CD14-positive monocyte (primary cell): ENCODE data around the gene IWS1. TPM values are rescaled to one million over a fixed set of nuclear protein-coding genes. Genes with fewer than 3 reads are reported as not detected.
"Not testable (repeated sequence)": the region's sequence is repeated elsewhere in the genome, so short reads cannot be mapped to it uniquely, and the experiment has no call there.

ENCODE experiments used
- DNase-seq, 3 donors: peaks; one replicate each; pipeline ENCODE4 v3.0.0-alpha.2; 2011 to 2022
- H2AFZ ChIP-seq: 2 replicates; pipeline ENCODE4 v1.6.0; 2012; ENCODE audit warnings: mild to moderate bottlenecking, low read depth, low read length, inconsistent platforms; ENCODE audit not compliant: insufficient read depth, poor library complexity, severe bottlenecking
- H3K27ac ChIP-seq, 2 donors: 1 replicate in 1 of 2; 2 replicates in 1 of 2; pipeline ENCODE4 v1.5.1; 2012 to 2013; ENCODE audit warnings: low read length in 2 of 2, control low read depth in 1 of 2, inconsistent platforms in 1 of 2, low read depth in 1 of 2, mild to moderate bottlenecking in 1 of 2
- H3K27me3 ChIP-seq, 2 donors: one replicate each; pipeline versions ENCODE4 v1.6.0 to v1.6.1; 2011 to 2013; ENCODE audit warnings: low read length in 2 of 2; ENCODE audit not compliant: control insufficient read depth in 2 of 2, insufficient read depth in 2 of 2
- H3K36me3 ChIP-seq, 2 donors: replicated peaks in 1 of 2; 1 replicate in 1 of 2; 2 replicates in 1 of 2; pipeline versions ENCODE4 v1.5.1 to v1.6.1; 2012 to 2013; ENCODE audit warnings: low read length in 2 of 2, control low read depth in 1 of 2, inconsistent platforms in 1 of 2, mild to moderate bottlenecking in 1 of 2; ENCODE audit not compliant: insufficient read depth in 2 of 2, control insufficient read depth in 1 of 2
- H3K4me1 ChIP-seq, 2 donors: 1 replicate in 1 of 2; 2 replicates in 1 of 2; pipeline versions ENCODE4 v1.5.1 to v1.6.1; 2012 to 2013; ENCODE audit warnings: low read length in 2 of 2, control low read depth in 1 of 2, inconsistent platforms in 1 of 2, mild to moderate bottlenecking in 1 of 2, moderate library complexity in 1 of 2; ENCODE audit not compliant: insufficient read depth in 2 of 2, control insufficient read depth in 1 of 2
- H3K4me2 ChIP-seq: replicated peaks from 2 replicates; pipeline ENCODE3; 2012; ENCODE audit warnings: low read length, moderate library complexity, mild to moderate bottlenecking; ENCODE audit not compliant: poor library complexity, severe bottlenecking; ENCODE audit errors: extremely low read depth
- H3K4me3 ChIP-seq, 3 experiments: fragments of 200-600 bp in 1 of 3; sonication (generic) in 1 of 3; replicated peaks in 1 of 3; 1 replicate in 2 of 3; 2 replicates in 1 of 3; pipeline ENCODE4 v1.5.1; 2011 to 2013; ENCODE audit warnings: low read length in 3 of 3, mild to moderate bottlenecking in 3 of 3, control low read depth in 2 of 3, low read depth in 2 of 3, inconsistent platforms in 1 of 3, moderate library complexity in 1 of 3
- H3K79me2 ChIP-seq: 2 replicates; pipeline ENCODE4 v1.6.0; 2012; ENCODE audit warnings: mild to moderate bottlenecking, control low read depth, inconsistent platforms, low read length, moderate library complexity; ENCODE audit not compliant: insufficient read depth
- H3K9ac ChIP-seq: 2 replicates; pipeline ENCODE4 v1.6.0; 2017; ENCODE audit warnings: low read length, mild to moderate bottlenecking; ENCODE audit not compliant: insufficient read depth, poor library complexity, severe bottlenecking
- H3K9me3 ChIP-seq, 2 donors: replicated peaks in 1 of 2; 1 replicate in 1 of 2; 2 replicates in 1 of 2; pipeline versions ENCODE4 v1.5.1 to v1.6.1; 2012 to 2013; ENCODE audit warnings: low read length in 2 of 2, control low read depth in 1 of 2; ENCODE audit not compliant: control insufficient read depth in 1 of 2, insufficient read depth in 1 of 2
- H4K20me1 ChIP-seq: 2 replicates; pipeline ENCODE4 v1.6.0; 2012; ENCODE audit warnings: mild to moderate bottlenecking, low read length, control low read depth, moderate library complexity; ENCODE audit not compliant: insufficient read depth
- H3K27ac Mint-ChIP-seq, 7 donors: one replicate each; pipeline ENCODE4 v1.8.0; 2020; ENCODE audit warnings: mild to moderate bottlenecking in 7 of 7, mixed read lengths in 7 of 7, moderate library complexity in 6 of 7, inconsistent platforms in 2 of 7
- H3K27me3 Mint-ChIP-seq, 3 donors: one replicate each; pipeline ENCODE4 v1.8.0; 2021 to 2022; ENCODE audit warnings: low read depth in 3 of 3, mild to moderate bottlenecking in 3 of 3, mixed read lengths in 3 of 3, moderate library complexity in 3 of 3, inconsistent platforms in 1 of 3
- H3K36me3 Mint-ChIP-seq, 2 donors: one replicate each; pipeline ENCODE4 v1.8.0; 2020; ENCODE audit warnings: mixed read lengths in 2 of 2, inconsistent platforms in 1 of 2, mild to moderate bottlenecking in 1 of 2
- H3K4me1 Mint-ChIP-seq: one replicate; pipeline ENCODE4 v1.8.0; 2020; ENCODE audit warnings: mild to moderate bottlenecking, mixed read lengths
- H3K4me3 Mint-ChIP-seq, 2 donors: one replicate each; pipeline ENCODE4 v1.8.0; 2020; ENCODE audit warnings: mild to moderate bottlenecking in 2 of 2, mixed read lengths in 2 of 2, moderate library complexity in 1 of 2
- H3K9me3 Mint-ChIP-seq, 7 donors: one replicate each; pipeline ENCODE4 v1.8.0; 2020 to 2022; ENCODE audit warnings: mixed read lengths in 7 of 7, mild to moderate bottlenecking in 6 of 7, moderate library complexity in 6 of 7, inconsistent platforms in 2 of 7
- whole genome bisulfite sequencing: methylation state at CpG from one replicate; pipeline ENCODE4 v1.1.5; 2013; ENCODE audit warnings: missing lambda C conversion rate; ENCODE audit not compliant: insufficient coverage; 5-methylcytosine and 5-hydroxymethylcytosine counted together
- intact Hi-C, 2 donors: fragments of 100-400 bp; cut with micrococcal nuclease; formaldehyde crosslinking; loops; one replicate each; pipeline versions ENCODE4 v1.15.0 to v1.15.1; 2023
- polyA plus RNA-seq, 3 donors: library from polyadenylated mRNA; depleted of rRNA in 1 of 3; unstranded in 2 of 3; stranded (reverse) in 1 of 3; fragments of 300-500 nt in 2 of 3; fragments of >200 nt in 1 of 3; fragmentation: Illumina TruSeq in 2 of 3; gene quantifications; 1 replicate in 2 of 3; 2 replicates in 1 of 3; pipeline ENCODE4 v1.2.3, GENCODE V29; 2012 to 2021
- TF ChIP-seq, protein P1 (sequence below): fragments of 200-600 bp; IDR thresholded peaks from one replicate; pipeline ENCODE4 v1.8.0; 2022; ENCODE audit warnings: antibody characterized with exemption, mild to moderate bottlenecking

Gene IWS1
- polyA plus RNA-seq, 3 donors, result 7.9 to 21.3 (median 15.6) TPM

GRCh38 chr2:127530245-127531140 is 4.2 kb upstream of the IWS1 start:
- Histone ChIP-seq H3K36me3 (no peaks in the 10 kb centered on the region), H3K4me1 (peaks cover 8 to 11% of the 10 kb centered on the region in 2 donors), H4K20me1 (no peaks in the 10 kb centered on the region), H2AFZ (no peak overlapping the region), H3K9me3 (no peaks in the 10 kb centered on the region), H3K4me3 (no peak overlapping the region), H3K4me2 (no peak overlapping the region), H3K27ac (no peak overlapping the region), H3K79me2 (peaks cover 8% of the 10 kb centered on the region), H3K9ac (no peak overlapping the region), H3K27me3 (no peaks in the 10 kb centered on the region)
- peaks cover 11% of the 10 kb centered on the region for H3K4me1 Mint-ChIP-seq
- intact Hi-C loops, result no loop called here
- no peak overlapping the region for H3K27ac Mint-ChIP-seq
- TF ChIP-seq, protein P1, sequence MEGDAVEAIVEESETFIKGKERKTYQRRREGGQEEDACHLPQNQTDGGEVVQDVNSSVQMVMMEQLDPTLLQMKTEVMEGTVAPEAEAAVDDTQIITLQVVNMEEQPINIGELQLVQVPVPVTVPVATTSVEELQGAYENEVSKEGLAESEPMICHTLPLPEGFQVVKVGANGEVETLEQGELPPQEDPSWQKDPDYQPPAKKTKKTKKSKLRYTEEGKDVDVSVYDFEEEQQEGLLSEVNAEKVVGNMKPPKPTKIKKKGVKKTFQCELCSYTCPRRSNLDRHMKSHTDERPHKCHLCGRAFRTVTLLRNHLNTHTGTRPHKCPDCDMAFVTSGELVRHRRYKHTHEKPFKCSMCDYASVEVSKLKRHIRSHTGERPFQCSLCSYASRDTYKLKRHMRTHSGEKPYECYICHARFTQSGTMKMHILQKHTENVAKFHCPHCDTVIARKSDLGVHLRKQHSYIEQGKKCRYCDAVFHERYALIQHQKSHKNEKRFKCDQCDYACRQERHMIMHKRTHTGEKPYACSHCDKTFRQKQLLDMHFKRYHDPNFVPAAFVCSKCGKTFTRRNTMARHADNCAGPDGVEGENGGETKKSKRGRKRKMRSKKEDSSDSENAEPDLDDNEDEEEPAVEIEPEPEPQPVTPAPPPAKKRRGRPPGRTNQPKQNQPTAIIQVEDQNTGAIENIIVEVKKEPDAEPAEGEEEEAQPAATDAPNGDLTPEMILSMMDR, result no peak
- H3K36me3 Mint-ChIP-seq, result no peaks in the 10 kb centered on the region
- no peak overlapping the region for H3K4me3 Mint-ChIP-seq
- DNase-seq, result no peak
- peaks cover 0 to 8% (median 6%) of the 10 kb centered on the region in 7 donors for H3K9me3 Mint-ChIP-seq
- peaks cover 0 to 6% (median 4%) of the 10 kb centered on the region in 3 donors for H3K27me3 Mint-ChIP-seq
- no CpG with 5 or more reads among the region's 3 CpGs for WGBS

- H3K79me2 ChIP-seq, result peaks cover 19% of the 10 kb centered on the region
- H3K36me3 ChIP-seq, H3K36me3 Mint-ChIP-seq, H4K20me1 ChIP-seq, H3K4me2 ChIP-seq, H3K9ac ChIP-seq, H2AFZ ChIP-seq, H3K27ac ChIP-seq, H3K4me3 Mint-ChIP-seq, H3K27me3 ChIP-seq, H3K4me3 ChIP-seq, H3K27ac Mint-ChIP-seq, H3K27me3 Mint-ChIP-seq, H3K9me3 Mint-ChIP-seq, H3K9me3 ChIP-seq, DNase-seq: not testable (repeated sequence)
- H3K4me1 ChIP-seq, result peaks cover 17 to 21% of the 10 kb centered on the region in 2 donors
- intact Hi-C loops, result loop anchor here (10.0 kb wide), 2 partner anchors 105 to 175 kb away; partner anchors contain the start of gene SFT2D3 (in 2 of the 2)
- peaks cover 16% of the 10 kb centered on the region for H3K4me1 Mint-ChIP-seq
- no CpG with 5 or more reads among the region's 2 CpGs for WGBS
Measured at GRCh38 chr2:127529416-127529815, 3.1 kb upstream of the IWS1 start.
